H9 (cell line): ENCODE data around the gene NFATC4. TPM values are rescaled to one million over a fixed set of nuclear protein-coding genes. Genes with fewer than 3 reads are reported as not detected.

Experiments used
- DNase-seq: peaks from one replicate; pipeline ENCODE4 v3.0.0-alpha.2; 2017
- H2AFZ ChIP-seq: one replicate; pipeline ENCODE4 v1.6.1; 2013; ENCODE audit warnings: mild to moderate bottlenecking, low read length, control low read depth, moderate library complexity
- H2AK5ac ChIP-seq: 2 replicates; pipeline ENCODE4 v1.6.1; 2013; ENCODE audit warnings: low read length, control low read depth, mixed read lengths; ENCODE audit not compliant: insufficient read length
- H2BK120ac ChIP-seq: one replicate; pipeline ENCODE4 v1.6.1; 2013; ENCODE audit warnings: low read depth, mild to moderate bottlenecking, low read length, control low read depth, inconsistent platforms; ENCODE audit not compliant: poor library complexity, severe bottlenecking
- H2BK12ac ChIP-seq: 2 replicates; pipeline ENCODE4 v1.6.1; 2013; ENCODE audit warnings: low read length, control low read depth, mixed read lengths, low read depth; ENCODE audit not compliant: insufficient read length
- H2BK15ac ChIP-seq: 2 replicates; pipeline ENCODE4 v1.6.1; 2013; ENCODE audit warnings: low read depth, low read length, control low read depth
- H2BK20ac ChIP-seq: one replicate; pipeline ENCODE4 v1.6.1; 2013; ENCODE audit warnings: low read depth, mild to moderate bottlenecking, low read length, control low read depth, inconsistent platforms; ENCODE audit not compliant: poor library complexity, severe bottlenecking
- H2BK5ac ChIP-seq: 2 replicates; pipeline ENCODE4 v1.6.1; 2013; ENCODE audit warnings: low read length, control low read depth, mixed read lengths; ENCODE audit not compliant: insufficient read length
- H3K14ac ChIP-seq: 2 replicates; pipeline ENCODE4 v1.6.1; 2013; ENCODE audit warnings: low read length, control low read depth; ENCODE audit not compliant: insufficient read depth
- H3K18ac ChIP-seq: 2 replicates; pipeline ENCODE4 v1.6.1; 2013; ENCODE audit warnings: low read depth, mild to moderate bottlenecking, mixed read lengths, low read length, control low read depth; ENCODE audit not compliant: insufficient read length
- H3K23ac ChIP-seq: 2 replicates; pipeline ENCODE4 v1.6.1; 2013; ENCODE audit warnings: low read length, control low read depth, mixed read lengths, low read depth; ENCODE audit not compliant: insufficient read length
- H3K23me2 ChIP-seq: 2 replicates; pipeline ENCODE4 v1.6.1; 2013; ENCODE audit warnings: low read depth, mild to moderate bottlenecking, mixed read lengths, low read length, control low read depth; ENCODE audit not compliant: insufficient read length, poor library complexity, severe bottlenecking
- H3K27ac ChIP-seq: 2 replicates; pipeline ENCODE4 v1.5.1; 2013; ENCODE audit warnings: low read length, control low read depth, mixed read lengths, low read depth; ENCODE audit not compliant: insufficient read length
- H3K27me3 ChIP-seq: 2 replicates; pipeline ENCODE4 v1.6.1; 2013; ENCODE audit warnings: low read length, control low read depth, inconsistent platforms; ENCODE audit not compliant: insufficient read depth
- H3K4ac ChIP-seq: 2 replicates; pipeline ENCODE4 v1.6.1; 2013; ENCODE audit warnings: low read depth, mild to moderate bottlenecking, control low read depth, inconsistent platforms, low read length, moderate library complexity
- H3K4me1 ChIP-seq: 2 replicates; pipeline ENCODE4 v1.6.1; 2013; ENCODE audit warnings: low read length, control low read depth, inconsistent platforms; ENCODE audit not compliant: insufficient read depth
- H3K4me2 ChIP-seq: 2 replicates; pipeline ENCODE4 v1.6.1; 2013; ENCODE audit warnings: low read length, control low read depth, mixed read lengths; ENCODE audit not compliant: insufficient read length, insufficient read depth
- H3K56ac ChIP-seq: 2 replicates; pipeline ENCODE4 v1.6.1; 2013; ENCODE audit warnings: low read depth, mild to moderate bottlenecking, mixed read lengths, low read length, control low read depth; ENCODE audit not compliant: insufficient read length
- H3K79me1 ChIP-seq: 2 replicates; pipeline ENCODE4 v1.6.1; 2013; ENCODE audit warnings: low read depth, mild to moderate bottlenecking, moderate library complexity, low read length, control low read depth, inconsistent platforms; ENCODE audit not compliant: insufficient read depth, poor library complexity, severe bottlenecking
- H3K79me2 ChIP-seq: 2 replicates; pipeline ENCODE4 v1.6.1; 2013; ENCODE audit warnings: low read length, control low read depth, inconsistent platforms; ENCODE audit not compliant: insufficient read depth
- H3K9ac ChIP-seq: 2 replicates; pipeline ENCODE4 v1.6.1; 2013; ENCODE audit warnings: low read length, control low read depth, mixed read lengths; ENCODE audit not compliant: insufficient read length; ENCODE audit errors: extremely low read depth
- H3K9me3 ChIP-seq: one replicate; pipeline ENCODE4 v1.6.1; 2013; ENCODE audit warnings: low read depth, low read length, inconsistent platforms; ENCODE audit not compliant: control insufficient read depth
- H3T11ph ChIP-seq: one replicate; pipeline ENCODE4 v1.6.1; 2013; ENCODE audit warnings: mild to moderate bottlenecking, low read length, control low read depth, inconsistent platforms
- H4K20me1 ChIP-seq: one replicate; pipeline ENCODE4 v1.6.1; 2013; ENCODE audit not compliant: control insufficient read depth, insufficient read length, insufficient read depth
- H4K5ac ChIP-seq: 2 replicates; pipeline ENCODE4 v1.6.1; 2013; ENCODE audit warnings: low read depth, mild to moderate bottlenecking, mixed read lengths, low read length, control low read depth; ENCODE audit not compliant: insufficient read length
- H4K8ac ChIP-seq: replicated peaks from 2 replicates; pipeline ENCODE4 v1.6.1; 2013; ENCODE audit warnings: low read length, control low read depth, mixed read lengths, low read depth; ENCODE audit not compliant: insufficient read length
- H4K91ac ChIP-seq: 2 replicates; pipeline ENCODE4 v1.6.1; 2013; ENCODE audit warnings: low read depth, mild to moderate bottlenecking, moderate library complexity, mixed read lengths, low read length, control low read depth; ENCODE audit not compliant: insufficient read length
- H3K27ac Mint-ChIP-seq, 3 experiments: 2 replicates in 2 of 3; 3 replicates in 1 of 3; pipeline ENCODE4 v1.8.0; 2020 to 2021; ENCODE audit warnings: mixed read lengths in 3 of 3, mild to moderate bottlenecking in 1 of 3, moderate library complexity in 1 of 3
- H3K27me3 Mint-ChIP-seq: 2 replicates; pipeline ENCODE4 v1.8.0; 2021; ENCODE audit warnings: low read depth, mild to moderate bottlenecking, moderate library complexity, mixed read lengths
- H3K36me3 Mint-ChIP-seq, 3 experiments: 2 replicates in 2 of 3; 3 replicates in 1 of 3; pipeline ENCODE4 v1.8.0; 2020 to 2021; ENCODE audit warnings: low read depth in 3 of 3, mixed read lengths in 3 of 3; ENCODE audit not compliant: insufficient read depth in 1 of 3
- H3K4me1 Mint-ChIP-seq, 2 experiments: 2 replicates each; pipeline ENCODE4 v1.8.0; 2020; ENCODE audit warnings: mixed read lengths in 2 of 2
- H3K4me3 Mint-ChIP-seq, 2 experiments: 2 replicates in 1 of 2; 3 replicates in 1 of 2; pipeline ENCODE4 v1.8.0; 2020 to 2021; ENCODE audit warnings: mild to moderate bottlenecking in 2 of 2, mixed read lengths in 2 of 2, moderate library complexity in 1 of 2
- H3K9me3 Mint-ChIP-seq, 2 experiments: 2 replicates in 1 of 2; 3 replicates in 1 of 2; pipeline ENCODE4 v1.8.0; 2020; ENCODE audit warnings: mild to moderate bottlenecking in 2 of 2, mixed read lengths in 2 of 2, moderate library complexity in 1 of 2
- CTCF ChIP-seq: fragments of 200-600 bp; sonication (generic); conservative IDR thresholded peaks from 3 replicates; pipeline ENCODE4 v1.8.0; 2021; ENCODE audit warnings: antibody characterized with exemption, mild to moderate bottlenecking
- WGBS: extraction: QIAGEN DNeasy Blood & Tissue Kit; methylation state at CpG from one replicate; pipeline ENCODE4 v1.1.7; 2013; ENCODE audit warnings: missing lambda C conversion rate, low lambda C conversion rate, mixed read lengths; ENCODE audit not compliant: insufficient read length; ENCODE audit errors: extremely low coverage; 5-methylcytosine and 5-hydroxymethylcytosine counted together
- total RNA-seq: library from RNA; stranded (reverse); gene quantifications from 2 replicates; pipeline ENCODE4 v1.2.1, GENCODE V29; 2021

Gene NFATC4
- total RNA-seq, 1 experiment from 2014 or later: 46.4 TPM

GRCh38 chr14:24414732-24415420 lies 46.9 kb downstream of the NFATC4 start:
- no peak overlapping the region for H3K4ac ChIP-seq
- no peaks in the 10 kb centered on the region for H3K9me3 ChIP-seq
- H2BK120ac ChIP-seq: no peak overlapping the region
- H2AFZ ChIP-seq: no peak overlapping the region
- H3K4me1 ChIP-seq: no peaks in the 10 kb centered on the region
- no peak overlapping the region for H2BK20ac ChIP-seq
- peaks cover 15 to 33% (median 24%) of the 10 kb centered on the region in 3 experiments; a peak in 6 of 7 replicates for H3K36me3 Mint-ChIP-seq
- H3K4me1 Mint-ChIP-seq: peaks cover 2 to 3% of the 10 kb centered on the region in 2 experiments; a peak in 1 of 4 replicates
- no CpG with 5 or more reads among the region's 15 CpGs for WGBS
- no peak for DNase-seq
- no peaks in the 10 kb centered on the region for H3K23me2 ChIP-seq
- H3K14ac ChIP-seq: no peak overlapping the region
- no peaks in the 10 kb centered on the region for H3K9me3 Mint-ChIP-seq
- H4K91ac ChIP-seq: no peak overlapping the region
- no peak overlapping the region for H3K18ac ChIP-seq
- H3K27ac ChIP-seq: no peak overlapping the region
- no peak overlapping the region for H2BK5ac ChIP-seq
- no peaks in the 10 kb centered on the region for H4K20me1 ChIP-seq
- H2BK12ac ChIP-seq: no peak overlapping the region
- no peaks in the 10 kb centered on the region; the same call in 1 of the 2 replicates for H3K27me3 ChIP-seq
- H2AK5ac ChIP-seq: no peak overlapping the region
- no peaks in the 10 kb centered on the region for H3K79me2 ChIP-seq
- peaks cover 14% of the 10 kb centered on the region for H3K27me3 Mint-ChIP-seq
- H2BK15ac ChIP-seq: no peak overlapping the region
- H3K27ac Mint-ChIP-seq: no peak overlapping the region; a peak in 2 of 7 replicates
- H3K23ac ChIP-seq: no peak overlapping the region
- H3K56ac ChIP-seq: no peak overlapping the region
- H3K4me2 ChIP-seq: no peak overlapping the region
- H4K8ac ChIP-seq: no peak overlapping the region
- TF ChIP-seq CTCF: no peak
- H3K4me3 Mint-ChIP-seq: no peak overlapping the region
- no peak overlapping the region for H4K5ac ChIP-seq
- H3K79me1 ChIP-seq: no peaks in the 10 kb centered on the region
- no peak overlapping the region for H3T11ph ChIP-seq
- no peak overlapping the region for H3K9ac ChIP-seq
